ENCODE measurements around the gene PKM.
"Not testable (repeated sequence)": the region's sequence is repeated elsewhere in the genome, so short reads cannot be mapped to it uniquely, and the experiment has no call there.

Gene PKM

DNA sequence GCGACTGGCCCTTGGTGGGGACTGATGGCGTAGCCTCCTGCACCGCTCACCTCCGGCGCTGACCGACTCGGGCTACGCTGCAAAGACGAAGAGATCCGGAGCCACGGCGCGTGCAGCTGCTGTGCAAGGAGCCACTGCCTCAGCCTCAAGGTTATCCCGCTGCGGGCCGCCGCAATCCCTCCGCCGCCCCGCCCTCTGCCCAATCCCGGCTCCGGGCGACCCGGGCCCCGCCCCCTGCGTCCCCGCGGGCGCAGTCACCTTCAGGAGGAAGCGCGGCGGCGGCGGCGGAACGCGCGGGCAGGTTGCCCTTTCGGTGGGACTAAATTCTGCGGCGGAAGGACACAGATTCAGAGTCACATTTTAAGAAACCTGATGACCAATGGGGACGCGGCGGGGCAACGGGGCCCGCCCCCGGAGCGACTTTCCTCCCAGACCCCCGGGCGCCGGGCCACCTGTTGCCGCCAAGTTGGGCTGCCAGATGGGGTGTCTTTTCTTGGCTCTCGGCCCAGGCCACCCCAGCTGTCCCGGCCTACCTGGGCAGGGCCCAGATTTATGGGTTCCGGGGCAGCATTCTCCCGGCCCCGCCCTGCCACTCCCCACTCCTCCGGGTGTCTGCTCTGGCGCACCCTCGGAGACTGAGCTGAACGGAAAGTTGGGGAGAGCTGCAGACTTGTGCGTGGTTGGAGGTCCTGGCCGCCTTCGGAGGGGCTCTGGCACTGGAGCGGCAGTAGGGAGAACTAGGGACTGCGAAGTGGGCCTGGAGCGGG lies at the start of gene PKM:
TSS of gene PKM (minus strand) at position 125 of the 767 bp plus-strand sequence. CDS start 12,093 bp downstream, outside the sequence.
- peak; percentile 97 for DNase-seq

- no peak for DNase-seq
Measured at GRCh38 chr15:72280751-72281150, 49.8 kb upstream of the PKM start.

GRCh38 chr15:72278737-72279136 lies 47.7 kb upstream of the PKM start:
- no peak for DNase-seq

GRCh38 chr15:72276326-72276700 lies 45.3 kb upstream of the PKM start:
- DNase-seq, result no peak

GRCh38 chr15:72275635-72276325 lies 44.8 kb upstream of the PKM start:
- not testable (repeated sequence) for DNase-seq

- no peak for DNase-seq
Measured at GRCh38 chr15:72272997-72273352, 42.0 kb upstream of the PKM start.

GRCh38 chr15:72272213-72272996 lies 41.4 kb upstream of the PKM start, which contains the start of gene PARP6:
Gene PARP6, minus strand, starts transcription at chr15:72272554. Its CDS starts 5,077 bp downstream, at chr15:72267477.
- DNase-seq, result peak; percentile 98

DNA sequence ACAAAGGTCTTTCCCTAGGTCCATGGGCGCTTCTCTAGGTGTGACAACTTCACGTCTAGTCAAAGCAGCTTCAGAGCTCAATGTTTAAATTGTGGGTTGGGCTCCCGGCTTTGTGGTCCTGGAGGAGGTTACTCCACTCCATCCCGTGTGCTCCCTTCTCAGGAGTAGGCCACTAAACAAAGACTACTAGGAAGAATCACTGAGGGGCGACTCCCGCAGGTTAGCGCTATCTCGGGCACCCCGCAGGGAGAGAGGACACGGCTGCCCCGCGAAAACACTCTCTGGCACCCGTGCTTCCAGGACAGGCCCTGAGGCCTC lies 40.9 kb upstream of the PKM start:
- DNase-seq, result no peak

DNA sequence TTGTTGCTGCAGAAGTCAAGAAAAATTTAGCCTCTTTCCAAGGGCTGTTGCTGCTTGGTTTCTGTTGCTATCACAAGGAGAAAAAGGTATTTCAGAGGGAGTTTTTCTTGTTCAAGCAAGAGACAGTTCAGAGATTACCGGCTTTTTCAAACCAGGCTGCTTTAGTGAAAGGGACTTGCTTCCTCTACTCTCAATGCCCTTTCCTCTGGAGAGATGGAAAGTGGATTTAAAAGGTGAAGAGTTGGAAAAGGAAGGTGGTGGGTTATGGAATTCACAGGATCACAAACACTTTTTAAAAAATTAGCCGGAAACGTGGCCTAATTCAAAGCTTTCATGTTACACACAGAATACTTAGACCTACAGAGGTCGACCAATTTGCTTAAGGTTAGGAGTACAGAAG lies 40.2 kb upstream of the PKM start:
- no peak for DNase-seq

DNA sequence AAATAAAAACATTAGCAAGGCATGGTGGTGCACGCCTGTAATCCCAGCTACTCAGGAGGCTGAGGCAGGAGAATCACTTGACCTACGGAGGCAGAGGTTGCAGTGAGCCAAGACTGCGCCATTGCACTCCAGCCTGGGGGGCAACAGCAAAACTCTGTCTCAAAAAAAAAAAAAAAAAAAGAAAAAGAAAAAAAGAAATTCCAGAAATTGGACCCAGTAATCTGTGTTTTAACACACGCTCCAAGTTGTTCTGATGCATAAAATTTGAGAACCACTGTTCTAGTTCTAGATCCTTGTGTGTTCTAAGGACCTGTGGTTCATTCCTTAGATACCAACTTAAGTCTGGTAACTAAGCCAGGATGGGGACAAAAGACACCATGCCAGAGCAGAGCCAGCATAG lies 38.7 kb upstream of the PKM start:
- no peak for DNase-seq

DNA sequence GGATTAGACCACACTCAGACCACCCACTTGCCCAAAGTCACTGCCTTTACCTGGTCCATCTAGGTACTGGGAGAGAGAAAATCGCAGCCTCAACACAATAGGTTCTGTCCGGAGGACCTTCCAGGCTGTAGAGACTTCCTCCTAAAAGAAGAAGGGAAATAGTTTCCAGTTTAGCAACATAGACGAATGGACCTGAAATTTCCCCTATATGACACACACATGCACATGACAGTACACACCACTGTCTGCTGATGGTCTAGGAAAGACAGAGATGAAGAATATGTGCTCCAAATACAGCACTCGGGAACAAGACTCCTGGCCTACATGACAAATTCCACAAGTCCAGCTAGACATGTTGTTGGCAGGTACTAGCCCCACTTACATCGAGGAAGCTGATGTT lies 34.0 kb upstream of the PKM start:
- no peak for DNase-seq

- DNase-seq, result no peak
Measured at GRCh38 chr15:72252663-72253299, 21.8 kb upstream of the PKM start.

DNA sequence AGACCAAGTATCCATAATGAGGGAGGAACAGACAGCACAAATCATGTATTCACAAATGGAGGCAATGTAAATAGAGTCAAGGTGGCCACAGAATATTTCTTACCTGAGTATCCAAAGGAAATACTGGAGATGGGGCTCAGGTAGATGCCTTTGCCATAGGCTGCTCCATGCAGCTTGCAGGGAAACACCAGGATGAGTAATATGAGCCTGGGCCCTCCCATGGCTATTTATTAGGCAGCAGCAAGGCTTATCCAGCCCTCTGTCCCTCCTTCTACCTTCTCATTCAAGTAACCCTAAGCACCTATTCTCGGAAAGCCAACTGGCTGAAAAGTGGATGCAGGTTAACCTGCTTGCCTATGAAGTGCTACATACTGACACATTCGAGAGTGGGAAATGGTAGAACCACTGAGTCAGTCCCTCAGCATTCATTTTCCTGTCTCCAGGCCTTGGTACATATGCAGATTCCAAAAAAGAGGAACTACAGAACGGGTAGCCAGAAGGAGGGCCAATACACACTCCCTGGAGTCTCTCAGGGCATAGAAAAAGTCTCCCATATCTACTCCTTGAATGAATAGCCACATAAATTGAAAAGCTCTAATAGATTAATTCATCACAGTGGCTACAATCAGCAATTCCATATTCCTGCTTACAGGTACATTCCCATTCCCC lies 18.3 kb upstream of the PKM start:
- no peak for DNase-seq

- no peak for DNase-seq
Measured at GRCh38 chr15:72248514-72248913, 17.5 kb upstream of the PKM start.

DNA sequence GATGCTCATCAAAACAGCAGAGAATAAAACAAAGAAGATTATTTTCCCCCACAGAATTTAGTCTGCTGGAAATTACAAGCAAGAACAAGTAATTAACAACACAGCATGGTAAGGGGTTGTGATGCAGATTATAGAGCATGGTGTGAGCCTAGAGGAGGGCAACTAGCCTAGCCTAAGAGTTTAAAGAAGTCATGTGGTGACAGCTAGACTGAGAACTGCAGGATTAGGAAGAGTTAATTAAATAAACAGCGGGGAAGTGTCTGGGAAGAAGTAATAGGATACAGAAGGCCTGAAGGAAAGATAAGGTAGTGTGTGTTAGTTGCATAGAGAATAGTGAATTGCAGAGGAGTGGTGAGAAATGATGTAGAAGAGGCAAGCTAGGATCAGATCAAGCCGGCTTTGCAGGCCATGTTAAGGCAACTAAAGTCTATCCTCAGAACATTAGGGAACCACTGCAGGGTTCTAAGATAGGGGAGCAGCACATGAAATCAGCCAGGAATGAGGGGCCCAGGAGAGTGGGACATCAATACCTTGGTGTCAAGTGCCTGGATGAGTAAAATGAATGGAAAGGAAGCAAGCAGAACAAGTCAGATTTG lies 11.9 kb upstream of the PKM start:
- DNase-seq, result no peak

DNA sequence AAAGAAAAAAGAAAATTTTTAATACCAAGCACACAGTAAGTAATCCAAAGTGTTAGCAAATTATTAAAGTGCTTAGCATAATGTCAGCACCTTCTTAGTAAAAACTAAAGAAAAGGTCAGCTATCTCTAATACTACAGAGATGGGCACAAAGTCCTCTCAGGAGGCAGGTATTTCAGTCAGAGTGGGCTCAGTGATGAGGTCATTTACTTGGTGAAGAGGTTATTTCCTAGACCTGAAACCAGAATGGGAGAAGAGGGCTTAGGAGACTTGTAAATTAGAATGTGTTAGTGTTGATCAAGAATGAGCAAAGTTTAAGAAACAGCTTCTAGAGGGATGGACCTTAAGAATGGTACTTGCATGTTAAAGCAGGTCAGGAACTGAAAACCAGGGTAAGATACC lies 8.7 kb upstream of the PKM start:
- no peak for DNase-seq

DNA sequence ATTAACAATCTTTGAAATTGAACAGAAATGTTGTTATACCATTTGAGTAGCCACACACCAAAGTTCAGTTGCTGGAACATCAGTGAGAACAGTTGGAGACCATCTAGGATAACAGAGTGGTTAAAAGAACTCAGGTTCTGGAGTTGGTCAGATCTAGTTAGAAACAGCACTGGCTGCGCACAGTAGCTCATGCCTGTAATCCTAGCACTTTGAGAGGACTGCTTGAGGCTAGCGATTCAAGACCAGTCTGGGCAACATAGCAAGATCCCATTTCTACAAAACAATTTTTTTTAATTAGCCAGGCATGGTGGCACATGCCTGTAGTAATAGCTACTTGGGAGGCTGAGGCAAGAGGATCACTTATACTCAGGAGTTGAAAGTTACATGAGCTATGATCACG lies 7.6 kb upstream of the PKM start:
- no peak for DNase-seq

- no peak for DNase-seq
Measured at GRCh38 chr15:72237853-72238224, 6.8 kb upstream of the PKM start.

GRCh38 chr15:72237029-72237852 lies 6.3 kb upstream of the PKM start:
- no peak for DNase-seq

DNA sequence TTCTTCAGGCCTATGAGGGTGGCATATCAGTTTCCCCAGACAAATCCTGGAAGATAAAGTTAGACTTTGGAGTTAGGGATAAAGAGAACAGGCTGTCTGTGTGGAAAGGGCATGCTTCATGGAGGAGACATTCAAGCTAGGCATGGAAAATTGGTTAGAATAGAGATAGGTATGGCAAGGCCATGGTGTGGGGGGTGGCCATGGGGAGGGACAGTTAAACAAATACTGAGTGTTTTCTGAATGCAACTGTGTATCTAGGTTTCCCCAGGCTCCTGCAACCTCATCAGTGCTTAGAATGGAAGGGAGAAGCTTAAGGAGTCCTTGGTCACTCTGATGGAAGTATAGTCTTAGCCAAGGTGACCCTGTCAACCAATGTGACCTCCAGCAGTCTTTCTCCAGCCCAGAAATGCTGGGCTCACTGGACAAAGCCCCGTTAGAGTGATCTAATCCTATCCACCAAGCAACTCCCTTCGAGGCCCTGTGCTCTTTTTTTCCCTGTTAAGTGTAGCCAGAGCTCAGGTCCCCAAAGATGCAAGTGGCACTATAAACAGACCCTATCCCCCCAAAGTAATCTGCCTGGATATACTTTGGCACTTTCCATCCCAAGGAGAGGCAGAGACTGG lies 5.5 kb upstream of the PKM start:
- no peak for DNase-seq

- no peak for DNase-seq
Measured at GRCh38 chr15:72235298-72235697, 4.3 kb upstream of the PKM start.

Data from NCI-H774 (cell line).